ENCODE results near the gene ARHGAP5.

- TF ChIP-seq POLR2AphosphoS5 (IDR thresholded peaks at IDR 0.05) (no peak), CTCF (IDR thresholded peaks at IDR 0.05) (no peak), POLR2A (IDR thresholded peaks at IDR 0.05) (no peak), EP300 (IDR thresholded peaks at IDR 0.05) (no peak)
Measured at GRCh38 chr14:32192712-32193373, 115.7 kb downstream of the ARHGAP5 start.
